GM10248 (cell line): Measurements from ENCODE around the gene ATP8B3.

ENCODE experiments used
- CTCF ChIA-PET: fragments of 300-600 bp; sonication (Branson Sonifier 250); formaldehyde crosslinking; extraction: SDS; loops from one replicate; lab custom pipeline; 2021; ENCODE audit warnings: antibody characterized with exemption; lab: Yijun Ruan, JAX
- POLR2A ChIA-PET: fragments of 350-650 bp; sonication (Branson Sonifier 250); formaldehyde crosslinking; extraction: SDS; loops from one replicate; lab custom pipeline; 2020; ENCODE audit warnings: antibody characterized with exemption; lab: Yijun Ruan, JAX
- DNase-seq: peaks from one replicate; pipeline ENCODE4 v3.0.0; 2012; ENCODE audit errors: extremely low spot score
- TF ChIP-seq, protein P1 (sequence below): IDR thresholded peaks from 2 replicates; pipeline ENCODE4 v1.5.1; 2012; ENCODE audit warnings: mild to moderate bottlenecking, low read depth; ENCODE audit errors: extremely low read depth, missing control alignments, control extremely low read depth

The ATP8B3 gene

DNA sequence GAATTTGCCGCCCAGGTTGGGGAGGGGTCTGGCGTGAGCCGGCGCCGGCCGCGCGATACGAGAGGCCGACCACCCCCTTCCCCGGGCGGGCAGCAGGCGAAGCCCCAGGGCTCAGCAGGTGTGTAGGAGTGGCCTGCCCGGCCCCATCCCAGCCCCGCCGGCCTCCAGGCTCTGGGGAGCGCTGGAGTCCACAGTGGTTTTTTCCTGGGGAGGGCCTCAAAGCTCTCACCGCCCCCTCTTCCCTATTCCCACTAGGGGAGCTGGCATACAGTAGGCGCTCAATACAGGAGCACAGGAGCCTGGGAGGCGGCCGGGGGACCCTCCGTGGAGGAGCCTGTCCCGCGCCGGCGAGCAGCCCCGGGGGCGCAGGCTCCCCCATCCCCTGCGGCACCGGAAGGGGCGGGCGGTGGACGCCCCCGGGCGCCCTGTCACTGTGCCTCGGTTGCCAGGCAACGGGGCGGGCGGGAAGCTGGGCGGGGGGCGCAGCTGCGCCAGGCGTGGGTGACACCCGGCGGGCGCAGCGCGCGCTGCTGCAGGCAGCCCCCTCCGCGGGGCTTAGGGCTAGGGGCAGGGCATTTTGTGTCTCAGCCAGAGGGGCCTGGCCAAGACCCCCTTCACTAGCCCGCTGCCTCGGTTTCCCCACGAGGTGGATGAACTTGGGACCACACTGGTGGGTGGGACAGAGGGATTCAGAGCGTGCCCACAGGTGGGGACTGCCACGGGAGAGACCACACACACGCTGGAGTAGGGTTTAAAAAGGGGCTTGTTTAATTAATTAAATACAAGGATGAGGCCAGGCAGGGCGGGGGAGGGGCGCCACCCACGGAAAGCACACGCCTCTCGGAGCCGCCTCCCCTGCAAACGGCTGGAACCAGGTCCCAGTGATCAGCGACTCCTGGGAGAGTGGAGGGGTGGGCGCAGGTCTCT is 39.8 kb upstream of the ATP8B3 start:
- ChIA-PET CTCF (no interaction called here), POLR2A (interaction anchor here (0.5 kb wide), 1 partner anchor 23 kb away, joined by 5 read pairs; no protein-coding TSS in a partner anchor)
- TF ChIP-seq, protein P1, sequence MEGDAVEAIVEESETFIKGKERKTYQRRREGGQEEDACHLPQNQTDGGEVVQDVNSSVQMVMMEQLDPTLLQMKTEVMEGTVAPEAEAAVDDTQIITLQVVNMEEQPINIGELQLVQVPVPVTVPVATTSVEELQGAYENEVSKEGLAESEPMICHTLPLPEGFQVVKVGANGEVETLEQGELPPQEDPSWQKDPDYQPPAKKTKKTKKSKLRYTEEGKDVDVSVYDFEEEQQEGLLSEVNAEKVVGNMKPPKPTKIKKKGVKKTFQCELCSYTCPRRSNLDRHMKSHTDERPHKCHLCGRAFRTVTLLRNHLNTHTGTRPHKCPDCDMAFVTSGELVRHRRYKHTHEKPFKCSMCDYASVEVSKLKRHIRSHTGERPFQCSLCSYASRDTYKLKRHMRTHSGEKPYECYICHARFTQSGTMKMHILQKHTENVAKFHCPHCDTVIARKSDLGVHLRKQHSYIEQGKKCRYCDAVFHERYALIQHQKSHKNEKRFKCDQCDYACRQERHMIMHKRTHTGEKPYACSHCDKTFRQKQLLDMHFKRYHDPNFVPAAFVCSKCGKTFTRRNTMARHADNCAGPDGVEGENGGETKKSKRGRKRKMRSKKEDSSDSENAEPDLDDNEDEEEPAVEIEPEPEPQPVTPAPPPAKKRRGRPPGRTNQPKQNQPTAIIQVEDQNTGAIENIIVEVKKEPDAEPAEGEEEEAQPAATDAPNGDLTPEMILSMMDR: no peak
- peak; percentile 39 for DNase-seq

DNA sequence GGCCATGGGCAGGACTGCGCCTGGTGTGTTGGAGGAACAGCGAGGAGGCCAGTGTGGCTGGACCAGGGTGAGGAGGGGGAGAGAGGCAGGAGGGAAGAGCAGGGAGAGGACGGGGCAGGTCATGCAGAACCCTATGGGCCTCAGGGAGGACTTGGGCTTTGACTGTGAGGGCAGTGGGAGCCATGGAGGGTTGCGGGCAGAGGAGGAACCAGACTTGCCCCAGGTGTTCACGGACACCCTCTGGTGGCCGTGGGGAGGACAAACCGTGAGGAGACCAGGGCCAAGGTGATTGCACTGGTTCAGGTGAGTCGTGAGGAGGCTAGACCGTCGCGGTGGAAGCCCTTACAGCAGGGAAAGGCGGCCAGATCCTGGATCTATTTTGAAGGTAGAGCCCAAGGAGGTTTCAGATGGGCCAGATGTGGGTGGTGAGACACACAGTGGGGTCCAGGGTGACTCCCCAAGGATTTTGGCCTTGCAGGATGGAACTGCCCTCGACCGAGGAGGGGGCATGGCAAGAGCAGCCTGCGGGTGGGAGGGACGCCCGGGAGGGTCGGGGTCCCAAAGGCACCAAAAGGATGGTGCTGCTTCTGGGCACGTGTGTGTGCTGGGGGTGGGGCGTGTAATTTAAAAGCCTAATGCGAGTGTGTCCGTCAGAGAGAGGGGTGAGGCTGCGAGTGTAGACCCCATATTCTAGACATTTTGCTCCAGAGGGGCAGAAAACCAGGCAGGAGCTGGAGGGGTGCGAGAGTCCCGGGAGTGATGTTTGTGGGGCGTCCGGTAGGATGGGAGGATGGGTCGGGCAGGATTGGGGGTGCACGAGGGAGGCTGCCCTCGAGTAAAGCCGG is 39.0 kb upstream of the ATP8B3 start:
- TF ChIP-seq, protein P1: peak; percentile 0
- ChIA-PET POLR2A (no interaction called here), CTCF (no interaction called here)
- no peak for DNase-seq

DNA sequence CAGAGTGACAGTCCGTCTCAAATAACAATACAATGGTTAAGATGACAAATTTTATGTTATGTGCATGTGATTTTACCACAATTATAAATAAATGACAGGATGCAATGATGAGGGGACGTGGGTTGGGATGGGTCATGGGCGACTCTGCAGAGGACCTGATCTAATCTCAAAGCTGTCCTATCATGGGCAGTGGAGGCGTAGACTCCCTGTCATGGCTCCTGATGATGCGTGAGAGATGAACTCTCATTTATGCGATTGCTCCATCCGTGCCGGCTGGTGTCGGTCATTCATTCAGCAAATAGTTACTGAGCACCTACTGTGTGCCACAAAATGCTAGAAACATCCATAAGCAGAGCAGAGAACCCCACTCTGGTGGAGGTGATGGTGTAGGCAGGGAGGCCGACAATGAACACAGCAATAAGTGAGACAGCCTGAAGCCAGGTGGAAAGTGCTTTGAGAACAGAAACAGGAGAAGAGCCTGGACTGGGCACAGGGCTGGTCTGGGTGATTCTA is 37.9 kb upstream of the ATP8B3 start:
- TF ChIP-seq, protein P1: no peak
- DNase-seq: no peak
- ChIA-PET POLR2A (interaction anchor here (0.6 kb wide), 1 partner anchor 257 kb away, joined by 3 read pairs; no protein-coding TSS in a partner anchor), CTCF (interaction anchor here (0.8 to 2.1 kb wide), 4 partner anchors 8 to 178 kb away, joined by 3 to 18 read pairs (median 10); no protein-coding TSS in a partner anchor)

DNA sequence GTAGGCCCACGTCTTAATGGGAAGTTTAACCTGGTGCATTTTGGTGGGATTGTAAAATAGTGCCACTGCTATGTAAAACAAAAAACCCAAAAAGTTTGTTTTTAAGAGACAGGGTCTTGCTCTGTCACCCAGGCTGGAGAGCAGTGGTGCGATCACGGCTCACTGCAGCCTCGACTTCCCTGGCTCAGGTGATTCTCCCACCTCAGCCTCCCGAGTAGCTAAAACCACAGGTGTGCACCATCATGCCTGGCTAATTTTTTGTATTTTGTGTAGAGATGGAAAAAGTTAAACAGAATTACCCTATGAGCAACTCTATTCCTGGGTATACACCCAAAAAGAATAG is 37.0 kb upstream of the ATP8B3 start:
- TF ChIP-seq, protein P1: no peak
- CTCF ChIA-PET: interaction anchor here (0.7 to 2.1 kb wide), 7 partner anchors 9 to 412 kb away, joined by 3 to 18 read pairs (median 4); no protein-coding TSS in a partner anchor
- no peak for DNase-seq
- POLR2A ChIA-PET: interaction anchor here (0.6 kb wide), 1 partner anchor 11 kb away, joined by 5 read pairs; no protein-coding TSS in a partner anchor

DNA sequence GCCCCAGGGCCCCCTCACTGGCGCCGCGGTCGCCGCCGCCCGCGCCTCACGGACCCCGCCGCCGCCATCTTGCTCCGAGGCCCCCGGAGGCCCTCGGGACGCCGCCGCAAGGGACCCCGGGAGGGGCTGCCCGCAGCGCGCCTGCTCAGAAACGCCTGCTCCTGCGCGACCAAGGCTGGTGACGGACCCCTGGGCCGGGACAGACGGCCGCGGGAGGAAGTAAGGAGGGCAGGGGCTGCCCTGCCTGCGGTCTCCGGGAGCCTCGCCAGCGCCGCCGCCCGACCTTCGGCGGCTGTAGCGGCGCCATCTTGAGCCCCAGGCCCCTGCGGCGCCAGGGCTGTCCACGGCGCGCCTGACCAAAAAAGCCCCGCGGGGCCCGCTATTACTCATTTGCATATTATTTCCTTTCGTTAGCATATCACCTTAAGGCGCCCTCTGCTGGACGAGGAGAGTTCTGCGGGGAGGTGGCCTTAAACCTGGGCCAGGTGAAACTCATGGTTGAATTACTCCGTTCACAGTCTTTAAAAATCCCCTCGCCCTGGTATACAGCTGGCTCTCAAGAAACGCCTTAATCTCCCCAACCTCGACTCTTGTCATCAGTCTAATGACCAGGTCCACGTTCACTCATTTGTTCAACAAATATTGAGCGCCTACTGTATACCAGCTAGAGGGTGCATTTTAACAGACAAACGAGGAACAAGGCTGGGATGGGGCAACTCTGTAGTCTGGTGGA is 36.5 kb upstream of the ATP8B3 start, which contains the start of gene REXO1:
Gene REXO1 (minus strand): TSS at position 85 of the 733 bp plus-strand sequence. CDS start 125 bp downstream, outside the sequence.
- TF ChIP-seq, protein P1: peak; percentile 87
- ChIA-PET POLR2A (interaction anchor here (0.6 kb wide), 1 partner anchor 12 kb away, joined by 5 read pairs; no protein-coding TSS in a partner anchor), CTCF (interaction anchor here (0.7 to 2.1 kb wide), 6 partner anchors 9 to 413 kb away, joined by 3 to 18 read pairs (median 6); no protein-coding TSS in a partner anchor)
- peak; percentile 93 for DNase-seq
